NCI-H460 (cell line): Measurements from ENCODE around the gene OR2T10. TPM values are rescaled to one million over a fixed set of nuclear protein-coding genes. Genes with fewer than 3 reads are reported as not detected.
"Not testable (repeated sequence)": the region's sequence is repeated elsewhere in the genome, so short reads cannot be mapped to it uniquely, and the experiment has no call there.

Source experiments
- DNase-seq: peaks from one replicate; pipeline ENCODE4 v3.0.0-alpha.2; 2016; ENCODE audit warnings: low read depth; ENCODE audit errors: extremely low read depth
- polyA plus RNA-seq: library from polyadenylated mRNA; depleted of rRNA; stranded (reverse); fragments of >200 nt; gene quantifications from 2 replicates; pipeline ENCODE4 v1.2.3, GENCODE V29; 2014; cell fraction: nucleus; rRNA removed
- total RNA-seq: library from RNA; depleted of rRNA; stranded (reverse); fragments of >200 nt; shearing (Covaris generic); gene quantifications from 2 replicates; pipeline ENCODE4 v1.2.3, GENCODE V29; 2014; rRNA removed

The OR2T10 gene
- not detected in 2 replicates for total RNA-seq
- polyA plus RNA-seq = not detected in 2 replicates

- no peak for DNase-seq
Measured at GRCh38 chr1:248597589-248597988, at the start of gene OR2T10. OR2T10 (minus strand) TSS chr1:248597700; CDS start chr1:248593768, 3,932 bp downstream.

- not testable (repeated sequence) for DNase-seq
Measured at GRCh38 chr1:248645178-248645577, 47.7 kb upstream of the OR2T10 start, which contains the start of gene OR2T35. OR2T35 (minus strand) TSS chr1:248645278; CDS start chr1:248639258, 6,020 bp downstream.

GRCh38 chr1:248642971-248643651, 45.6 kb upstream of the OR2T10 start:
- not testable (repeated sequence) for DNase-seq

- not testable (repeated sequence) for DNase-seq
Measured at GRCh38 chr1:248641583-248641982, 44.1 kb upstream of the OR2T10 start.

GRCh38 chr1:248640906-248641305, 43.4 kb upstream of the OR2T10 start:
- not testable (repeated sequence) for DNase-seq

DNA sequence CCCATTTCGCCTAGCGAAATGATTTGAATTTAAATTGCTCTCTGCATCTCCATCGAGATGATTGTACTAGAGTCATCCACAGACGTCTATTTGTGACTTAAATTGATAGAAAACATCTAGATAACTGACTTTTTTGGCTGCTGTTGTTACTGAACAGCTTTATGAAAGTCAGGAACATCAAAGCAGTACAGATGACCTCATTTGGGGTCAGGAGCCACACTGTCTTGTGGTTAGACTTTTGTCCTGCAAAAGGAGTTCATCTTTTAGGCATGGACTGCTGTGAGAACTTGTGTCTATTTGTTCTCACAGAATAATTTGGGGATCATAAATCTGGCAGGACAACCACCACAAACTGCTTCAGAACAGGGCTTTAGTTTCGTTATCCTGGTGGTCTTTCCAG, 42.2 kb upstream of the OR2T10 start:
- DNase-seq = not testable (repeated sequence)

DNA sequence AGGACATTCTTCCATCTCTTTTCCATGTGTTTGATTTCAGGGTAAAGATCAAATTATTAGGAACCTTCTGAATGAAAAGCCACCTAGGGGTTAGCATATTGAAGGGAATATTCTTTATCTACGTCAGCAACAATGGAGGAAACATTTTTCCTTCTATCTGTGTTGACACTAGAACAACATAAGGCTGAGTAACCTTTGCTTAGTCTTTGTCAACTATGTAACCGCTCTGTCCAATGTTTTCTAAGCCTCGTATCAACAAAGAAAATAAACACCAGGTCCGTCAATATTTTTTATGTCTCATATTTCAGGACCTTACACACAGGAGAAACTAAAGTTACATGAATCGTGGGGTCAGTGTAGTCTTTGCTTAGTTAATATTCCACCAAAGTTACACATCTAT, 39.1 kb upstream of the OR2T10 start:
- not testable (repeated sequence) for DNase-seq

DNA sequence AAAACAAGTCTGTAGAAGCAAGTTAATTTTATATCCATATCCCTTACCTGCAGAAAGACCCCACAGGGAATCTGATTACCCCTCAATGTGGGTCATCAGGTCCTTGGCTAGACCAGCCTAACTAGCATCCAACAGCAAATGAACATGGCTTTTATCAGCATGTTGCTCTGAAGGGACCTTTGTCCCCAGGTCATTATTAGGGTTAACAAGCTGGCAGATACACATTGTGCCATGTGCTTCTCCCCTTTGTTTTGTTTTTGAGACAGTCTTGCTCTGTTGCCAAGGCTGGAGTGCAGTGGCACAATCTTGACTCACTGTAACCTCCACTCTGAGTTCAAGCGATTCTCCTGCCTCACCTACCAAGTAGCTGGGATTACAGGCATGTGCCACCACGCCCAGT, 37.5 kb upstream of the OR2T10 start, which contains the start of gene OR2T11:
Gene OR2T11, minus strand, starts transcription at position 101 of the 400 bp plus-strand sequence. CDS start 7,963 bp downstream, outside the sequence.
- DNase-seq = not testable (repeated sequence)

DNA sequence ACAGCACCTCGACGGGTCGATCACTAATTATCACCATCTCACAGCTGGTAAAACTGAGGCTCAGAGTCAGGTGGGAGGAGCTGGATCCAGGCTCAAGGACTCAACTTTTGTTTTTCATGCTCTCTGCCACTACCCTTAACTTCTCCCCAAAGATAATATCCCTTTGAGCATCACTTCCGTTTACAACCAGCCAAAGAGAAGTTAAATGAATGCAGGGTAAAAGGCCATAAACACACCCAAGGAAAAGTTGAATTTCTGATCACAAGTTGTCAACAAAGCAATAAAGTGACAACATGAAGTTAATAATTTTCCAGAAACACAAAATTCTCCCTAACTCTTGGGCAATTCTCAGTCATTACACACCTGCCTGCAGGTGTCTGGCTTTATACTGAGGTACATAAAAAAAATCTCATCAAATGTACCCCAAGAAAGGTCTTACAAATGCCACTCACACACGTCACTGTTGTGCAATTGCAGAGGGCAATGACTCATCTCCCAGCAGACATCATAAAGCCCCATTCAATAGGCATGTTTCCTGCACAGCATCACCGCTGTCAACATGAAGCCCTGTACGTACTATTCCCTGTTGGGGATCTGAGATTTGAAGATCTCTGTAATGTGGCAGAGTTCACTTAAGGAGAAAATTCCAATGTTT, 34.0 kb upstream of the OR2T10 start:
- DNase-seq = no peak

GRCh38 chr1:248630551-248630950, 33.1 kb upstream of the OR2T10 start:
- DNase-seq = no peak

DNA sequence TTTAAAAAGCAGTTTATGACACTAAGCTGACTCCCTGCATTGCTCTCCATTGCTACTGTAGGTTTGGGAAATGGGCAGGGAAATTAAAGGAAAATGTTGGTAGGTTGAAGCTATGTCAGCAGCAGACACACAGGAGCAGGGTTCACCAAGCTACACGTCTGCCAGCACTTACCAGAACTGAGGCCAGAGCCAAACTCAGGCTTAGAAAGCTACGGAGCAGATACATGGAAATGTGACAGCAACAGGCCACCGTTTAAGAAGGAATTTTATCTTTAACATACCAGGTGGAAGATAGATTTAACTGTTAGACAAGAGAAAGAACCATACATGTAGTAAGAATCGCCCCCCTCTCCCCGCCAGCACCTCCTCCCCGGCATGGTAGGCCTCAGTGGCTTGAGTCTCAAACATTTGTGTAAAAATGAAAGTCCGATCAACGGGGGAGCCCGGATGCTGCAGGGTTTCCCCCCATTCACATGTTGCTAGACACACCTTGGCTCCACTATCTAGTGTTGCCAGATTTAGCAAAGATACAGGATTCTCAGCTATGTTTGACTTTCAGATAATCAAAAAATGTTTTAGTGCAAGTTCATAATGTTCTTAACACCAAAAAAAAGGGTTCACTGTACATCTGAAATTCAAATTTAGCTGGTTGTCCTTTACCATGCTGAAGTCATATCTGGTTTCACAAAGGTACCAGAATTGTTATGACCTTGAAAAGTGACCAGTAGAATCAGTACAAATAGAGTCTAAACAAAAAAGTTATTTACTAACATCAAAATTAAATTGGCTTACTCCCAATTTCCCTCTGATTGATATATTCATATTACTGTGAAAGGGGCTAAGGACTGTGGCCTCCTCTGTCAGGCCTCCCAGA, 30.7 kb upstream of the OR2T10 start:
- DNase-seq = no peak

DNA sequence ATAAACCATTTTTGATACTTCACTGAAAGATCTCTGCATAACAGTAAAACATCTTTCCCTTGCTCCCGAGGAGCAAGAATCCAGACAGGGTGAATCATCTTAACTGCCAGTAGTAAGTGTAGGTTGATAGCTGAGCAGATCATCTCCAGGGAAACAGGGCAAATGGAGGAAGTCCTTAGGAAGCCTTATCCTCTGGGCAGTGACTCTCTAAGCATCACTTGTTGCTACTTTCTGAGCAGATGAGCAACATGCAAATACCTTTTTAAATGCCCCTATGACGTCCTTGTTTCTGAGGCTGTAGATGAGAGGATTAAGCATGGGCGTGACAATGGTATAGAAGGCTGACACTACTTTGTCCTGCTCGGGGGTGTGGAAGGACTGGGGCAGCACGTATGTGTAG, 28.5 kb upstream of the OR2T10 start:
- DNase-seq = no peak

DNA sequence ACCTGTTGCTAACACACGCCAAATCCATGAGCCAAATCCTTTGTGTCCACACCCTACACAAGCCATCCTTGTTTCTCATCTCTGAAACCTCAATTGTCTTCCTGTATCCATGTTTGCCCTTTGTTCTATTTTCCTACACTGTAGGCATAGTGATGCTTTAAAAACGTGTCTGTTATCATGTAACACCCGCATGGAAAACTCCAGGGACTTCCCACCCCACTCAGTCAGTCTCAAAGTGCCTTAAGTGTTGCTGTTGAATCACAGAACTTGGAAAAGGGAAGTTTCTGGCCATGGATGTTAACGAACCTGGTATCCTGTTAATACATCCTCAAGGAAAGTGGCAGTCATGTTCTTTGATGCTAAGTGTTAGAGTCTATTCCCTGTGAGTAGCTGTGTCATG, 27.7 kb upstream of the OR2T10 start:
- DNase-seq = no peak

GRCh38 chr1:248622570-248623001, 25.1 kb upstream of the OR2T10 start:
- peak; percentile 13 for DNase-seq

GRCh38 chr1:248621770-248622169, 24.3 kb upstream of the OR2T10 start:
- no peak for DNase-seq

- peak; percentile 28 for DNase-seq
Measured at GRCh38 chr1:248618878-248619277, 21.4 kb upstream of the OR2T10 start.

DNA sequence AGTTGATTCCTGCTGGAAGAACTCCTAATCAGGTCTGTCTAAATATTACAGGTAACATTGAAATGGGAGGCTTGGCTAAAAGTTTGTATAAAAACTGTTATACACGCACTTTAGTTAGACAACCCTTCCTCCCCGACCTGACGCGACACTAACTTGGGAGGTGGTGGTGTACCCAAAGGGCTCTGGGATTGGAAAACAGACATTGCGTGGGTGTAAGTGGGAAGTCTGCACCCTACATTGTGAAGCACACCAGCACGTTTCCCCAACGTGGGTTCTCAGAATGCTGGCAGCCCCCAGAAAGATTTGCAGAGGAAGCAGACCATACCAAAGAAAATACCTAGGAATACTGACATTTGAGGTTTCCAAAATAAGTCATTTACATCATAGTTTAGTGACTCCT, 20.6 kb upstream of the OR2T10 start:
- DNase-seq = no peak

GRCh38 chr1:248613742-248614141, 16.2 kb upstream of the OR2T10 start:
- DNase-seq = no peak

- DNase-seq = no peak
Measured at GRCh38 chr1:248611883-248612414, 14.4 kb upstream of the OR2T10 start.

GRCh38 chr1:248610301-248610700, 12.8 kb upstream of the OR2T10 start:
- no peak for DNase-seq

GRCh38 chr1:248599396-248599795, 1.9 kb upstream of the OR2T10 start:
- DNase-seq = no peak
